ENCODE results near the gene ANKRD23.

Gene ANKRD23

GRCh38 chr2:96877042-96877451 lies 33.2 kb upstream of the ANKRD23 start:
- no peak for DNase-seq (ENCODE audit: low read depth in 3 of 3)

DNA sequence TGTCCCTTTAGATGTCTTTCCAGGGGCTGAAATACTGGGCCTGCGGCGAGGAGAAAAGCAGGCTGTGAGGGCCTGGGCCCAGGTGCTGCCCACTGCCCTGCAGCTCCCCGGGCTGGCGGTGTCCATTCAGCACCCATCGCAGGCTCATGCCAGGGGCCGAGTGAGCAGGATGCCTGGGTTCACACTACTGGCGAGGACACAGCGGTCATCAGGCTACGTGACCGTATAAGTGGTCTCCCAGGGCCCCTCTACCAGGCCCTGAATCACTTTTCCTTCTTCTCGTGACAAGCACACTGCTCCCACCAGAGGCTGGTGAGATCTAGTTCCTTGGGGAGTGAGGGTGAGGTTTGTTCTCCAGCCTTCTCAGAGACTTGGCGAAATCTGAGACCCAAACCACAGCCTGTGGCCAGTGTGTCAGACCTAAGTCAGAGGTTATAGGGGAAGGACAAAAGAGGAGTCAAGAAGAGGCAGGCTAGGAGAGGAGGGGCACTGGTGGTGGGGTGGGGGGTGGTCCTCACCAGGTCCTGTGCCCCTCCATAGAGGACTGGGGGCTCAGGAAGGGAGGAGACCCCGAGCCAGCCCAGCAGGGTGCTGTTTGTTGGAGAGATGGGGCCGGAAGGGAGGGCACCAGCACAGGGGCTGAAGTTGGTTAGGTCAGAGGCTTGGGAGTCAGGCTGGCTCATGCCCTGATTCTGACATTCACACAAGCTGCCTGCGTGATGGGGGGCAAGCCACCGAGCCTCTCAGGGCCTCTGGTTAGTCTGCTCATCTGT lies 32.6 kb upstream of the ANKRD23 start:
- DNase-seq (ENCODE audit: low read depth in 3 of 3): no peak

GRCh38 chr2:96875498-96876268 lies 31.9 kb upstream of the ANKRD23 start:
- DNase-seq (ENCODE audit: low read depth in 3 of 3): no peak

- no peak for DNase-seq (ENCODE audit: low read depth in 3 of 3)
Observed at GRCh38 chr2:96874198-96874831, 30.5 kb upstream of the ANKRD23 start.

GRCh38 chr2:96873651-96874096 lies 29.9 kb upstream of the ANKRD23 start:
- no peak for DNase-seq (ENCODE audit: low read depth in 3 of 3)

DNA sequence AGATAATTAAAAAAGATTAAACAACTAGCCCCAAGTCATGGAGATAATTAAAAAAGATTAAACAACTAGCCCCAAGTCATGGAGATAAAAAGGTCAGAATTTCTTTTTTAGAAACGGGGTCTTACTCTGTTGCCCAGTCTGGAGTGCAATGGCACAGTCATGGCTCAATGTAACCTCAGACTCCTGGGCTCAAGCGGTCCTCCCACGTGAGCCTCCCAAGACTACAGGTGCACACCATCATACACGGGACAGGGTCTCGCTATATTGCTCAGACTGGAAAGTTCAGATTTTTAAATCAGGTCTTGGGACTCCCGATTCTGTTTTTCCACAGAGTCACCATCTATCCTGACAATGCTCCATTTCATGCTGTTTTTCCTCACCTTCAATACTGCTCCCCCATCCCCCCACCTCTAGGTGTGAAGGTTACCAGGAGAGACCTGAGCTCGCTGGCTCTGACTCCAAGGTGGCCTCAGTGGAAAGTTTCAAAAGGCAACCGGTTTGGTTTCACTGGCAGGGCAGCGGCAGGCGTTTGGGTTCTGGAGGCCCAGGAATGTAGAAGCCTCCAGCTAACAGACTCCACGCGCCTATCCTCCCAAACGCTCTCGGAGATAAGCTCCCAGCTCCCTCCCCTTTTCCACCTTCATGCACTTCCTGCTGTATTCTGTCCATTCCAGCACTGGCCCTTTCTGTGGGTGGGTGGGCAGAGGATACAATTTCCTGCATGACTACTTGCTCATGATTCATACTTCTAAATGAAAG lies 28.9 kb upstream of the ANKRD23 start:
- no peak for DNase-seq (ENCODE audit: low read depth in 3 of 3)

DNA sequence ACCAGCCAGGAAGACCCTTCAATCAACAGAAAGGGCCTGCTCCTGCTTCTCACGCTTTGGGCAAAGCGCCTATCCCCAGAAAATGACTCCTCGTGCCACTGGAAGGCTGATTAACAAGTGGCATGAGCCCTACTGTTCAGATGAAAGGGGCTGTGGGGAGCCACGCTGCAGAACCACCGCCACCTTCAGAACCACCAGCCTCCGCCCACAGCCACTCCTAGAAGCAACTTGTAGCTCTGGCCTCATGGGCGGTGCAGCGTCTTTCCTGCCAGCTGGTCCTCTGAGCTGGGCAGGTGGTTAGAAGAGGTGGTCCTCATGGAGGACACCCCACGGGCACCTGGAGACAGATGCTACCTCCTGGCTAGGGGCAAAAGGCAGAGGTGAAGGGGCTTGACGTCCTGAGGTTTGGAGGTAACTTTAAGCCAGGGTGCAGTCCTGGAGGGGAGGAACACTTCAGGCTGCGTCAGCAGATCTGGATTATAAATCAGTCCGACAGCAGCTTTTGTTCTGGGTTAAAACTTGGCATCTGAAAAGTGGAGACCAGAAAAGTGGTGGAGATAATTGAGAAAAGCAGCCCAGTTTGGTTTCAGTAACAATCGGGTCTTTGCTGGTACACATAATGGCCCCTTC lies 26.9 kb upstream of the ANKRD23 start:
- no peak for DNase-seq (ENCODE audit: low read depth in 3 of 3)

GRCh38 chr2:96869822-96870625 lies 26.2 kb upstream of the ANKRD23 start, which contains the start of gene SEMA4C:
TSS of gene SEMA4C (minus strand) at chr2:96870080. CDS start at chr2:96867886, 2,194 bp downstream.
- DNase-seq (ENCODE audit: low read depth in 3 of 3): no peak

GRCh38 chr2:96869281-96869821 lies 25.5 kb upstream of the ANKRD23 start:
- no peak for DNase-seq (ENCODE audit: low read depth in 3 of 3)

DNA sequence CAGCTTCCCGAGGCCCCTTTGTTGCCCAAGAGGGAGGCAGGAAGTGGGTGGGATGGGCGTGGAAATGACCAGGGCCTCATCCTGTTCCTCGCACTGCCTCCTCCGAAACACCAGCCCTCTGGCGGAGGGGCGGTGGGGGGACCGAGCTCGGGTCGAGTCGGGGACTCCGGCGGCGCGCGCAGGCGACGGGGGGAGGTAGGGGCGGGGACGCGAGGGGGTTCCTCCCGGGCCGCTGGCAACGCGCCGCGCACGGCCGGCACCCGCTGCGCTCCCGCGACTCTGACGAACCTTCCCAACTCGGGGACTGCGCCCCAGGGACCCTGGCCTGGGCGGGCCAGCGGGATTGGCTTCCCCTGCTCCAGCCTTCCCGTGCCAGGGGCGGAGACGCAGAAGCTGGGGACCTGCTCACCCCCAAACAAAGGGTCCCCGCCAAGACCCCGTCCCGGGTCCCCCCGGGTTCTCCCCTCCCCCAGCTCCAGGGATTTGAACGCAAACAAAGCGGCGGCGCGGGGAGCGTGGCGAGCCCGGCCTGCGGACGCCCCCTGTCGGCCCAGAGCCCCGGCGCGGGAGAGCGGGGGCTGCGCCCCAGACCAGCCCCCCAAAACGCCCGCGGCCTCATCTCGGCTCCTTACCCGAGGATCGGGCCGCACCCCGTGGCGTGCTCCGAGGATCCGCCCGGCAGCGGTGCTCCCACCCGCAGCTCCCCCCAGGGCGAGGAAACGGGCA lies 24.9 kb upstream of the ANKRD23 start:
- peak in 2 of 3 donors; percentile 26 to 32 for DNase-seq (ENCODE audit: low read depth in 3 of 3)

DNA sequence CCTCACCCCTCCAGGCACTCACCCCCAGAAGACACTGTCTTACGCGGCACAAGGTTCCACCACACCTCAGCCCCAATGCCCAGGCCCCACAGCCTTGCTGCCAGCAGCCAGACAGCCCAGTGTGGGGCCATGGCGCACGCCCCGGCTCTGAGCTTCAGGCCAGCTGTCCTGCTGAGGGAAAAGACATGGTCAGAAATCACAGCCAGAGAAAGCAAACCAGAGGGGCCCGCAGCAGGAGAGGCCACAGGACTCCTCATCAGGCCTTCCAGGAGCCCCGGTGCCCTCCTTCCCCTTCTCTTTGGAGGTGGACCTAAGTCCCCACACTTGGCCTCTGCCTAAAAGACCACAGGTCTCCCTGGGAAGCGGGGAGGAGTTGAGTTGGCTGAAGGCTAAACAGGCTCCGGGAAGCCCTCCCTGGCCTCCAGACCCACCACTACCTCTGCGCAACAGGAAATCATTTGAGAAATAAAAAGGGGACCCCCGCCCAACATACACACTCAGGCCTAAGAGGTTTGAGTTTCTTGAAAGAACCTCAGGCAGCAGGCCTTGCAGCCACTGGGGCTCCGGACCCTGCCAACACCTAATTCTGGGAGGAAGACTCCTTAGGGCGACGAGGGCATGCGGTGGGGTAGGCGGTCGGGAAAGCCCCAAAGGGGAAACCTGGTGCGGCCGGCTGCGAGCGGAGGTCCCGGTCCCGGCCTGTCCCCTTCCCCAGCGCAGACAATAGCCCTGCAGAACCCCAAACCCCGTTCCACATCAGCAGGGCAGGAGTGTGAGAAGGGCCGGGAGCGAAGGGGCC lies 24.1 kb upstream of the ANKRD23 start:
- no peak for DNase-seq (ENCODE audit: low read depth in 3 of 3)

DNA sequence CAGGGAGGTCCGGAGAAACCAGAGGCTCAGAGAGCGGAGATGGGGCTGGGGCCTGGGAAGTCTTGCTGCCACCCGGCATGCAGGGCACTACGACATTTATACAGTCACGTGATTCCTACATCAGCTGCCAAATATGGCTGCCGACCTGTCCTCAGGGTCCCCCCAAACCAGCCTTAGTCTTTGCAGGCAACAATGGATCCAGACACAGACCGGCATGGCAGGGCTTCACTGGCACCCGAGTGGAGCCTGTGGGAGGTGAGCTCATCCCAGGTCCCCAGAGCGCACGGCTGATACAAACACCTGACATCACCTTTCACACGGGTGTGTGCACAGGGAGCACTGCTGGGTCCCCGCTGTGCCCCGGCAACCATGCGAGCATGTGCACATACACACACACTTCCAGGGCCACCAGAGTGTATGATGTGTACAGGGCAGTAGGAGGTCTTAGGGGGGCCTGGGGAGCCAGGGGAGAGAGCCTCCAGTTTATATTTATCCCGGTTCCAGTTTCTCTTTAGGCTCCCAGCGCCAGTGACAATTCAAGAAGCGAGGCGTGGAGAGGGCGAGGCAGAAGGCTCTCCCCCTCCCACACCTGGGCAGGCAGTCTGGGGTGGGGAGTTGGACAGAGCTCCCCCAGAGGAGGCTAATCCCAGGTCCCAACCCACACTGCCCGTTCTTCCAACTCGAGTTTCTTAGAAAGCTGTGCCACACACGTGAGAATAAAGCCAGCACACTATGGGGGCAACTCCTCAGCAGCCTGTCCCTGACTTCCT lies 23.4 kb upstream of the ANKRD23 start:
- DNase-seq (ENCODE audit: low read depth in 3 of 3): no peak

GRCh38 chr2:96866586-96866985 lies 22.8 kb upstream of the ANKRD23 start:
- no peak for DNase-seq (ENCODE audit: low read depth in 3 of 3)

GRCh38 chr2:96866149-96866548 lies 22.3 kb upstream of the ANKRD23 start:
- DNase-seq (ENCODE audit: low read depth in 3 of 3): no peak

DNA sequence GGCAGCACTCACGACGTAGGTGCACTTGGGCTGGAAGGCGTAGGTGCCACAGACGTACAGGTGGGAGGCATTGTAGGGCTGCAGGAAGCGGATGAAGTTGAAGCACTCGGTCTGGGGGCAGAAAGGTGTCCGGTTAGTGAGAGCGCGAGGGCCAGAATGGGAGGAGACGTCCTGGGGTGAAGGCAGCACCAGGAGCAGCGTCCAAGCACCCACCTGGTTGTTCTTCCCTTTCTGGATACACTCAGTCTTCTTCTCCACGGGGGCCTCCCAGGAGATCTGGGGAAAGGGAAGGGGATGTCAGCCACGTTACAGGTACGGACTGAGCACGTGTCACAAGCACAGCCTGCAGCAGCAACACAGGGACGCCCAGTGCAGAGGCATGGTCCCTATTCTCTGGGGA lies 21.8 kb upstream of the ANKRD23 start:
- no peak for DNase-seq (ENCODE audit: low read depth in 3 of 3)

GRCh38 chr2:96864343-96865091 lies 20.7 kb upstream of the ANKRD23 start:
- DNase-seq (ENCODE audit: low read depth in 3 of 3): no peak

Measured in stimulated activated CD4-positive, alpha-beta T cell treated with anti-CD3 and anti-CD28 coated beads, TNF-alpha, amount 100 ng/mL, for 48 hours (primary cell).